Dermis microvascular lymphatic vessel endothelial cell (primary cell): ENCODE results near the gene LPP. TPM values are rescaled to one million over a fixed set of nuclear protein-coding genes. Genes with fewer than 3 reads are reported as not detected.
"Not testable (repeated sequence)": the region's sequence is repeated elsewhere in the genome, so short reads cannot be mapped to it uniquely, and the experiment has no call there.

Experiments used
- DNase-seq, 2 donors: peaks; one replicate each; pipeline versions ENCODE4 v3.0.0 to v3.0.0-alpha.2; 2010; ENCODE audit warnings: low read depth in 2 of 2
- total RNA-seq: library from RNA; depleted of rRNA; stranded (reverse); fragments of >200 nt; gene quantifications from 2 replicates; pipeline ENCODE4 v1.2.1, GENCODE V29; 2014

The LPP gene
- total RNA-seq, 1 donor from 2014 or later = 23.1 TPM

- no peak for DNase-seq
These were observed 464.2 kb downstream of the LPP start for GRCh38 chr3:188617988-188618701.

- no peak for DNase-seq
These were observed 466.8 kb downstream of the LPP start for GRCh38 chr3:188620752-188621151.

GRCh38 chr3:188624384-188624783 lies 470.4 kb downstream of the LPP start:
- DNase-seq = no peak

GRCh38 chr3:188624828-188625227 lies 470.9 kb downstream of the LPP start:
- no peak for DNase-seq

GRCh38 chr3:188627652-188628051 lies 473.7 kb downstream of the LPP start:
- peak in 1 of 2 donors; percentile 14 for DNase-seq

- DNase-seq = no peak
These were observed 477.5 kb downstream of the LPP start for GRCh38 chr3:188631291-188632010.

GRCh38 chr3:188633206-188633605 lies 479.2 kb downstream of the LPP start:
- no peak for DNase-seq

- DNase-seq = no peak
These were observed 480.3 kb downstream of the LPP start for GRCh38 chr3:188634285-188634684.

GRCh38 chr3:188635258-188636042 lies 481.5 kb downstream of the LPP start:
- no peak for DNase-seq

- DNase-seq = not testable (repeated sequence)
These were observed 482.3 kb downstream of the LPP start for GRCh38 chr3:188636292-188636691.

- DNase-seq = no peak
These were observed 487.1 kb downstream of the LPP start for GRCh38 chr3:188641076-188641475.

GRCh38 chr3:188643736-188644135 lies 489.8 kb downstream of the LPP start:
- DNase-seq = no peak

- DNase-seq = peak in 1 of 2 donors; percentile 60
These were observed 492.6 kb downstream of the LPP start for GRCh38 chr3:188646592-188646991.

GRCh38 chr3:188647237-188647636 lies 493.3 kb downstream of the LPP start:
- DNase-seq = no peak

- DNase-seq = no peak
These were observed 495.6 kb downstream of the LPP start for GRCh38 chr3:188649521-188649920.

- DNase-seq = peak in 1 of 2 donors; percentile 39
These were observed 502.4 kb downstream of the LPP start for GRCh38 chr3:188656196-188656982.

- DNase-seq = no peak
These were observed 504.6 kb downstream of the LPP start for GRCh38 chr3:188658606-188659005.

GRCh38 chr3:188659449-188660090 lies 505.6 kb downstream of the LPP start:
- DNase-seq = peak in 1 of 2 donors; percentile 18

- DNase-seq = no peak
These were observed 506.5 kb downstream of the LPP start for GRCh38 chr3:188660415-188660814.

- no peak for DNase-seq
These were observed 507.8 kb downstream of the LPP start for GRCh38 chr3:188661806-188662205.

- no peak for DNase-seq
These were observed 508.3 kb downstream of the LPP start for GRCh38 chr3:188662214-188662613.
